Skin of body (tissue), 2 donors: Measurements from ENCODE around the gene SAMD4A. TPM values are rescaled to one million over a fixed set of nuclear protein-coding genes. Genes with fewer than 3 reads are reported as not detected.

Source experiments
- DNase-seq: peaks from one replicate; lab custom pipeline; 2025; lab: John Stamatoyannopoulos, UW
- total RNA-seq: library from RNA; depleted of rRNA; stranded (reverse); fragments of >200 nt; gene quantifications from one replicate; pipeline ENCODE4 v1.2.3, GENCODE V29; 2014

Gene SAMD4A
- total RNA-seq, 1 donor from 2014 or later = 41.9 TPM

GRCh38 chr14:54629183-54629582 lies 62.3 kb downstream of the SAMD4A start:
- no peak for DNase-seq

GRCh38 chr14:54629635-54630360 lies 62.9 kb downstream of the SAMD4A start:
- DNase-seq = no peak

GRCh38 chr14:54631016-54631415 lies 64.1 kb downstream of the SAMD4A start:
- no peak for DNase-seq

DNA sequence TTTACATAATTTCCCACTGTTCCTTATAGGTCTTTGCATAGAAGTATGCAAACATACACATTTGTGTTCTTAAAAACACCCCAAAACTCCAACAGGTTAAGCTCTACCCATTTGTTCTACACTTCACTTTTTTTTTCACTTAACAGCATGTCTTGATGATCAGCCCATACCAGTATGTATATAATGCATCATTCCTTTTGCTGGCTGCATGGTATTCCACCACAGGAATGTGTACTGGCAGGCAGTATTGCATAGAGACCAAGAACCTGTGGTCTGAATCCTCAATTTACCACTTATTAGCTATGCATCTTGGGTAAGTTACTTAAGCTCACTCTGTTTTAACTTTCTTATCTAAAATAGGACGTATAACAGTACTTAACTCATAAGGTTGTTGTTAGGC lies 65.5 kb downstream of the SAMD4A start:
- DNase-seq = no peak

- no peak for DNase-seq
These were observed 66.1 kb downstream of the SAMD4A start for GRCh38 chr14:54633076-54633475.

- DNase-seq = no peak
These were observed 70.6 kb downstream of the SAMD4A start for GRCh38 chr14:54637270-54638134.

- peak; percentile 87 for DNase-seq
These were observed 71.2 kb downstream of the SAMD4A start for GRCh38 chr14:54638135-54638446.

- no peak for DNase-seq
These were observed 72.7 kb downstream of the SAMD4A start for GRCh38 chr14:54639611-54640010.

DNA sequence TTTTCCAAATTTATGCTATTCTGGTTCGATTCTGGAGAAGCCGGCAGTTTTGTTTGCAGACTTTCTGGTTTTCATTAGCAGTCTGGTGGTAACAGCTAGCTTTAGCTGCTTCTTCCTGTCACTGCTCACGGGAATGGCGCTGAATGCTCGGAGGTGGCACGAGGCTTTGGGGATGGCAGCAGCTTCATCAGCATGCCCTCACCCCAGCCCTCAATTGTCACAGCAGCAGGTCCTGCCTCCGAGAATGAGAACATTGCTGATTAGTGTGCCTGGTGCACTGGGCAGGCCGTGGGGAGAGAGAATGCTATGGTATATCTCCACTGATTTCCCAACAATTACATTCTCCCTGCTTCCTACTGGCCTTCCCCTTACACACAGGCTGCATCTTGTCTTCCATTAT lies 73.6 kb downstream of the SAMD4A start:
- DNase-seq = no peak

GRCh38 chr14:54642121-54642520 lies 75.2 kb downstream of the SAMD4A start:
- no peak for DNase-seq

DNA sequence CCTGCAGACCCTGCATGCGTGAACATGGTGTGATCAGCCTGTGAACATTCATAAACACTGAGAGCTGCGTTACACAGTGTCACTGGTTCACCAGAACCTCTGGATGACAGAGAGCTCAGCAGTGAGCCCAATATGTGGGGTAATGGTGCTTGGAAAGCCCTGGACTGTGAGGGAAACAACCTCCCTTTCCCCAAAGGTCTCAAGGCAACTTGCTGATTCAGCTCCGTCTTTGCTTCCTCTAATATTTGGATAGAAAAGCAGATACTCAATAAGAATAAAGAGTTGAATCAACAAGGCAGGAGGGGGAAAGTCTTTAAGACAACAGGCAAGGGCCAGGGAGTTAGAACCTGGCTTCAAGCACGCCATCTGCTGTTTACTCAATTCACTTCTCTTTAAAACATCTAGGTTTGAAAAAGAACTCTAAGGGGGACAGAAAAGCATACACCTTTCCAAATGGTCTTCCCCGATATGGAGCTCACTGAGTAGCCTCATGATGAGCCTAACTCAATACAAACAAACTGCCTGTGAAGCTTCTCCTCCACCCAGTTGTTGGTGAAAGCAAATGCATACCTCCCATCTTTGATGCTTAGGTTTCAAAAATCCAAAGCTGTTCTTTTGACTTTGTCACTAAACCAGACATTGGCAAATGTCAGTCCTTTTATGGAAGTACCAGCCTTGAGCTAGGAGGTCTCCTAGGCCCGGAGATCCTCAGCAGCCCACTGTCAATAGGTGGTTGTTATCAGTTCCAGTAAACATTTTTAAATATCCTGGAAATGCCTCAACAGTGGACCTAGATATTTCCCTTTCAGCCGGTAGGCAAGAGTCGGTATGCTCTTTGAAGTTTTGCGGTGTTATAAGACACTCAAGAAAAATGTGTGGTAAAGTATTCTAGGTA lies 76.1 kb downstream of the SAMD4A start:
- DNase-seq = peak; percentile 18

DNA sequence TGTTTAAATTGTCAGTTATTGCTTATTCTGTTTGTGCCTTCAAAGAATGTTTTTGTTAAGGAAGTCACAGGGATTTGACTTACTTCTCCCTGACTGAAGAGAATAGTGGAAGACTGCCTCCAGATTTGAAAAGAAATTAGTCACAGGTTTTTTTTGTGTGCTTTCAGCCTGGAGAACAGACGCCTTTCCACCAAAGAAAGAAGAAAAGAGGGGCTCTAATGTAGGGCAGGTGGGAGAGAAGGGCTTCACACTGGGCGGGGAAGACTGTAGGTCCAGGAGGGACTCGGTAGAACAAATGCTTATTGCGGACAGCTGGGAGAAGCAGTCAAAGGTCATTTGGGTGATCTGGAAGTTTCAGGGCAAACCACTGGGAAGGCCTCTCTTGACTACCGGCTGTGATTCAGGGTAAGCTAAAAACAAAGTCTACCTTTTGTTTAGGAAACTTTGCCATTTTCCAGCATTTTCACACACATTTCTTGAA lies 76.8 kb downstream of the SAMD4A start:
- no peak for DNase-seq

- no peak for DNase-seq
These were observed 78.7 kb downstream of the SAMD4A start for GRCh38 chr14:54645639-54646038.

DNA sequence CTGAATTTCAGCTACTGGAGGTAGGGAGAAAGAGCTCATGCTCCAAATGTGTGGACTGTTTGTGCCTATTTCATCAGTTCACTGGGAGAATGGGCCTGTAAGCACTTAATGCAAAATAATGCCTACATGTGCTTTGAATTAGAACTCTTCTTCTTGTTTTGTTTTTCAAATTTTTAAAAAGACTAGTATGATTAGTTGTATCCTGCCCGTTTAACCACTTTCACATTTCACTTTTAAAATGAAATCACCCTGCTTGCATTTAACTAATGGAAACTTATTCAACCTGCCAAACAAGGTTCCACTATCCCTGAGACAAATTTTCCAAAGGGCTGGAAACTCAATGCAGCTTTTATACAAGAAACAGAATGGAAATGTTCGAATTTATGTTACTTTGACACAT lies 79.7 kb downstream of the SAMD4A start:
- DNase-seq = peak; percentile 70

GRCh38 chr14:54647378-54647777 lies 80.5 kb downstream of the SAMD4A start:
- no peak for DNase-seq

GRCh38 chr14:54649056-54649455 lies 82.1 kb downstream of the SAMD4A start:
- no peak for DNase-seq

- peak; percentile 86 for DNase-seq
These were observed 83.5 kb downstream of the SAMD4A start for GRCh38 chr14:54650331-54650958.

- no peak for DNase-seq
These were observed 84.0 kb downstream of the SAMD4A start for GRCh38 chr14:54650959-54651351.

DNA sequence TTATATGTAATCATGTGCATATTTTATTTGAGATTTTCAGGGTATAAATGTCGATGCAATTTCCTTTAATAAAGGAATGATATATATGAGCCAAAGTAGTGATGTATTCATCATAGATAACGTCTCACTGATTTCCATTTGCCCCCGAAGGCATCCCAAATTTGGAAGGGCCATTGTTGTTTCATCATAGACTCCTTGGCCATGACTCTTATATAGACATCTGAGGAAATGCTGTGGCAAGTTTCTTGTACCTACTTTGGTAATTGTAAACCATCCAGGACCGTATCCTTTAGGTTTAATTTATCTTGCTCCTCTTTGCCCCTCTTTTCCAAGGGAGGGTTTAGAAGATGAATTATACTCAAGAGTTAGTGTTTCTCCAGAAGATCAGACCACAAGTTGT lies 84.7 kb downstream of the SAMD4A start:
- DNase-seq = peak; percentile 62

DNA sequence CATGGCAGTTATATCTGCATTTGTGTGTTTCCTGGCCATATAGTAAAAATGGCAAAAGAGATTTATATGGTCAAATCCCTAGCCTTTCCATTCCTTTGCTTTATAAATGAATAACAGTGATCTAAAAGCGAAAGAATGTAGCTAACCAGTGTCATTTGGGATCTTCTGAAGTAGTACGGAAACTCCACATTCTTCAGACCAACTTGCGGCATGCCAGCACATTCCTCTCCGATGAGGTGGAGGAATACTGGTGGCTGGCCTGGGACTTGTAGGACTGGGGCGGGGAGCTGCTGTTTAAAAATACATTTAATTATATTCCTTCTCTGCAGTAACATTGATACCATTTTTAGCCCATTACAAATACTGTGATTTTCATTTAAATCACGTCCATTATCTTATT lies 85.3 kb downstream of the SAMD4A start:
- peak; percentile 100 for DNase-seq

DNA sequence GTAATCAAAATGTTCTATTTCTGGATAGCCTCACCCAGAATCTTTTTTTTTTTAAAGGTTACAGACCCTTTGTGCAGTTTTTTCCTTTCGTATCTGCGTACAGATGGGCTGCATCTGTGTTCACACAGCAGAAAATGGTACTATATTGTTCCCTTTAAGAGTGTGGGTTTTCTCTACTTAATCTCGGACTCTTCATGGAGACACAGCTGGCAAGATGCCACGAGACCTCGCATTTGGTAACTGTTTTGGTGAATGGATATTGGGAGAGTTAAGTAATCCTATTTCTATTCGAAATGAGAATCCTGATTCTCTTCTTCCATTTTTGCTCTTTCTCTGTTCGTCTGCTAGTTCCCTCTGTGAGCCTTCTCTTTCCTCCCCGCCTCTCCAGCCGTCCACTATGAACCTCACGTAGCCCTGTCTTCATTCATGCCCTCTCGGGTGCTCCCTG lies 85.7 kb downstream of the SAMD4A start:
- DNase-seq = no peak
